ENCODE measurements around the gene DYNLL1.
A peak's percentile ranks its signal among the peaks of the same experiment; 100 is the strongest.
"Not testable (repeated sequence)": the region's sequence is repeated elsewhere in the genome, so short reads cannot be mapped to it uniquely, and the experiment has no call there.

DYNLL1 gene

DNA sequence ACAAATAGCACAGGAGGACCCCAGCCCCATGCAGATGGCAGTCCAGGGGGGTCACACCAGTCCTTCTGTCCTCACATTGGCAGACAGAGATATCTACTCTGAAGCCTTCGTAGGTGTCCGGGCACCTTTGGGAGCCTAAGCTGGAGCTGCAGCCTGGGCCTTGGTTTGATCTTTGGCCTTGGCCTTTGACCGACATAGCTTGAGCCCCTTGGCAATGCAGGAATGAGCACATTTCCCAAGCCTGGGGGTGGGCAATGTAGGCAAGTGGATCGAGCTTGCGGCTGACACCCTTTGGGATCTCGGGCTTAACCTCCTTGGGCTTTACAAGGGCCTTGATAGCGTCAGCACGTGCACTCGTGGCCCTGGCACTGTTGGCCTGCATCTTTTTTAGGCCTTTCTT, 26.7 kb downstream of the DYNLL1 start:
- Histone ChIP-seq H3K27ac (ENCODE audit: low read length) (no peak overlapping the region), H3K79me2 (ENCODE audit: low read length) (no peaks in the 10 kb centered on the region), H3K4me3 (ENCODE audit: low read length) (no peak overlapping the region), H3K9me3 (replicated peaks; ENCODE audit: insufficient read depth, low read length) (no peaks in the 10 kb centered on the region), H3K4me2 (ENCODE audit: low read depth, low read length) (no peak overlapping the region), H3K27me3 (replicated peaks; ENCODE audit: insufficient read depth, low read length) (no peaks in the 10 kb centered on the region), H3K36me3 (replicated peaks; ENCODE audit: insufficient read depth, low read length) (no peaks in the 10 kb centered on the region), H2AFZ (ENCODE audit: low read length) (no peak overlapping the region), H3K9me2 (replicated peaks; ENCODE audit: insufficient read depth, low read length) (no peaks in the 10 kb centered on the region), H3K4me1 (ENCODE audit: low read length) (no peaks in the 10 kb centered on the region), H4K20me1 (ENCODE audit: insufficient read depth, low read length) (no peaks in the 10 kb centered on the region), H3F3A (ENCODE audit: insufficient read depth, low read length) (0 out of 2 replicates have a peak, but pooled peaks cover 2% of the 10 kb centered on the region), H3K9ac (ENCODE audit: low read length) (no peak overlapping the region)
- DNase-seq: no peak
- TF ChIP-seq, protein P1, sequence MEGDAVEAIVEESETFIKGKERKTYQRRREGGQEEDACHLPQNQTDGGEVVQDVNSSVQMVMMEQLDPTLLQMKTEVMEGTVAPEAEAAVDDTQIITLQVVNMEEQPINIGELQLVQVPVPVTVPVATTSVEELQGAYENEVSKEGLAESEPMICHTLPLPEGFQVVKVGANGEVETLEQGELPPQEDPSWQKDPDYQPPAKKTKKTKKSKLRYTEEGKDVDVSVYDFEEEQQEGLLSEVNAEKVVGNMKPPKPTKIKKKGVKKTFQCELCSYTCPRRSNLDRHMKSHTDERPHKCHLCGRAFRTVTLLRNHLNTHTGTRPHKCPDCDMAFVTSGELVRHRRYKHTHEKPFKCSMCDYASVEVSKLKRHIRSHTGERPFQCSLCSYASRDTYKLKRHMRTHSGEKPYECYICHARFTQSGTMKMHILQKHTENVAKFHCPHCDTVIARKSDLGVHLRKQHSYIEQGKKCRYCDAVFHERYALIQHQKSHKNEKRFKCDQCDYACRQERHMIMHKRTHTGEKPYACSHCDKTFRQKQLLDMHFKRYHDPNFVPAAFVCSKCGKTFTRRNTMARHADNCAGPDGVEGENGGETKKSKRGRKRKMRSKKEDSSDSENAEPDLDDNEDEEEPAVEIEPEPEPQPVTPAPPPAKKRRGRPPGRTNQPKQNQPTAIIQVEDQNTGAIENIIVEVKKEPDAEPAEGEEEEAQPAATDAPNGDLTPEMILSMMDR (IDR thresholded peaks at IDR 0.05; ENCODE audit: low read length): no peak
- TF ChIP-seq EZH2 (optimal IDR thresholded peaks at IDR 0.05; ENCODE audit: low read depth, low read length) (no peak), EZH2phosphoT487 (IDR thresholded peaks at IDR 0.05; ENCODE audit: low read length) (no peak)

DNA sequence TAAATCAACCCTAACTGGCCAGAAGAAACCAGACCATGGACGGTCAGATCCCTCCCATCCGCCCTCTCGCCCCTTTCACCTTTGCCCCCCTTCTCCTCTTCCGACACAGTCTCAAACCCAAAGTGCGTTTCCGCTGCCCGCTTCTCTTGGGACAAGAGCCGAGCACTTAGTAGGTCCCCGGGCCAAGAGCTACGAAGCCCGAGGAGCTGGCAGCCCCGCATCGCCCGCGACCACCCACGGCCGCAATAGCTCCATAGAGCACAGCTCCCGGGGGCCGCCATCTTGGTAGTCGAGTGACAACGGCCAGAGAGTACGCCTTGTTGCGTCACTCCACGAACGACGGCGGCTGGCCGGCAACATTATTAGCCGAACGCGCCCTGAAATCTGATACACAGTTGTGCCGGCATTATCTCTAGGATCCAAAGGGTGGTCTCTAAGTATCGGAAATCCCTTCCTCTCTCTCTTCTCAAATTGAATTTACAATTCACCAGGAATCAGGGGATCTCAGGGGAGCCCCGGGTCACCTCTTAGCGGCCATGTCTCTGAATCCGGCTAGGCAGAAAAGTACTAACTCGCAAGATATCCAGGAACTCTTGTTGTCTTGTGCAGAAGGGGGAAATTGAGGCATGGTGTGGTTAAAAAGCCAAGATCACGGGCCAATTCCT, 33.1 kb downstream of the DYNLL1 start, which contains the start of gene COQ5:
Gene COQ5 (minus strand): TSS at position 298 of the 665 bp plus-strand sequence. CDS start 17 bp downstream, at position 281.
- Histone ChIP-seq H3K27ac (ENCODE audit: low read length) (peak within 1 kb of the TSS; percentile 84), H2AFZ (ENCODE audit: low read length) (peak within 1 kb of the TSS; percentile 66), H3K4me1 (ENCODE audit: low read length) (no peaks in the 10 kb centered on the region), H3K4me2 (ENCODE audit: low read depth, low read length) (peak within 1 kb of the TSS; percentile 72), H3K9me2 (replicated peaks; ENCODE audit: insufficient read depth, low read length) (no peaks in the 10 kb centered on the region), H3K9ac (ENCODE audit: low read length) (peak within 1 kb of the TSS; percentile 85), H3K27me3 (replicated peaks; ENCODE audit: insufficient read depth, low read length) (no peaks in the 10 kb centered on the region), H4K20me1 (ENCODE audit: insufficient read depth, low read length) (no peaks in the 10 kb centered on the region), H3K4me3 (ENCODE audit: low read length) (peak within 1 kb of the TSS; percentile 83), H3K36me3 (replicated peaks; ENCODE audit: insufficient read depth, low read length) (no peaks in the 10 kb centered on the region), H3K9me3 (replicated peaks; ENCODE audit: insufficient read depth, low read length) (no peaks in the 10 kb centered on the region), H3F3A (ENCODE audit: insufficient read depth, low read length) (peaks cover 23% of the 10 kb centered on the region), H3K79me2 (ENCODE audit: low read length) (no peaks in the 10 kb centered on the region)
- TF ChIP-seq EZH2phosphoT487 (IDR thresholded peaks at IDR 0.05; ENCODE audit: low read length) (no peak), EZH2 (optimal IDR thresholded peaks at IDR 0.05; ENCODE audit: low read depth, low read length) (no peak)
- TF ChIP-seq, protein P1 (IDR thresholded peaks at IDR 0.05; ENCODE audit: low read length): no peak
- DNase-seq: peak; percentile 73

DNA sequence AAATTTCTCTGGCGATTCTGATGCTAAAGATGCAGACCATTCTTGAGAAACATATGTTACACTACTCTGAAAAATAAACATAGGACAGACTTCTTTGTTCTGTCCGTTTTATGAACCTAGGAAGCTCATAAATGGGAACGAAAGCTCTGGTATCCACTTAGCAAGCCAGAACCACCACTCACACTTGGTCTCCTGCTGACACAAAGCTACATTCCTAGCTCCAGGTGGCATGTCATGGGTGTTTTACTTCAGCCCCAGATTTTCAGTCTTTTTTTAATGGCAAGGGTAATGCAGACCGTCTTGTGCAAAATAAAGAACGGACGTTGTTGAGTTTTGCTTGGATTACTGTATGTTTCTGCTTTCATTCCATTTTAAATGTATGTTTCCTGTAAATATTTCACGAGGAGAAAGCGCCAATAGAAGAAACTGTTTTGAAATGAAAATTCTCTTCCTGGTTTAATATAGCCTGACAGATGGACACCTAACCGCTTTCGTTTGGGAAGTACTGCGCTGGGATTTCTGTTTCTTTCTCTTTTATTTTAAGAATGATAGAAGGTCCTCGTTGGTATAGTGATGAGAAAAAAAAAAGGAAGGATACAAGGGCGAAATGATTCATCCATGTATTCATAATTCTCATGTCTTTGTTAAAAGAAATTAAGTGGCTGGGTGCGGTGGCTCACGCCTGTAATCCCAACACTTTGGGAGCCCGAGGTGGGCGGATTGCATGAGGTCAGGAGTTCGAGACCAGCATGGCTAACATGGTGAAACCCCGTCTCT, 33.9 kb downstream of the DYNLL1 start:
- peak; percentile 39 for DNase-seq
- Histone ChIP-seq H3K27me3 (replicated peaks; ENCODE audit: insufficient read depth, low read length) (no peaks in the 10 kb centered on the region), H3K79me2 (ENCODE audit: low read length) (peaks cover 7% of the 10 kb centered on the region), H3K4me2 (ENCODE audit: low read depth, low read length) (peak overlapping the region; percentile 72), H3K27ac (ENCODE audit: low read length) (peak overlapping the region; percentile 84), H3K9ac (ENCODE audit: low read length) (peak overlapping the region; percentile 85), H4K20me1 (ENCODE audit: insufficient read depth, low read length) (no peaks in the 10 kb centered on the region), H2AFZ (ENCODE audit: low read length) (peak overlapping the region; percentile 66), H3K4me3 (ENCODE audit: low read length) (peak overlapping the region; percentile 83), H3F3A (ENCODE audit: insufficient read depth, low read length) (peaks cover 24% of the 10 kb centered on the region), H3K4me1 (ENCODE audit: low read length) (no peaks in the 10 kb centered on the region), H3K9me2 (replicated peaks; ENCODE audit: insufficient read depth, low read length) (no peaks in the 10 kb centered on the region), H3K36me3 (replicated peaks; ENCODE audit: insufficient read depth, low read length) (no peaks in the 10 kb centered on the region), H3K9me3 (replicated peaks; ENCODE audit: insufficient read depth, low read length) (no peaks in the 10 kb centered on the region)
- TF ChIP-seq, protein P1 (IDR thresholded peaks at IDR 0.05; ENCODE audit: low read length): no peak
- TF ChIP-seq EZH2 (optimal IDR thresholded peaks at IDR 0.05; ENCODE audit: low read depth, low read length) (no peak), EZH2phosphoT487 (IDR thresholded peaks at IDR 0.05; ENCODE audit: low read length) (no peak)

DNA sequence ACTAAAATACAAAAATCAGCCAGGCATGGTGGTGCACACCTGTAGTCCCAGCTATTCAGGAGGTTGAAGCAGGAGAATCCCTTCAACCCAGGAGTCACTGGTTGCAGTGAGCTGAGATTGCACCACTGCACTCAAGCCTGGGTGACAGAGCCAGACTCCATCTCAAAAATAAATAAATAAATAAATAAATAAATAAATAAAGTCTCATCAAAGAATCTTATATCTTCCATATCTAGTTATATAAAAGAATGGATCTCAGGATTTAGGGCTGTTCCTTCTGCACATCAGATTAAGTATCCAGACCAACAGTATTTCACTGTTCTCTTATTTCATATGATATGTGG, 34.5 kb downstream of the DYNLL1 start:
- H3K36me3 ChIP-seq (replicated peaks; ENCODE audit: insufficient read depth, low read length); DNase-seq; H3K9me2 ChIP-seq (replicated peaks; ENCODE audit: insufficient read depth, low read length); H2AFZ ChIP-seq (ENCODE audit: low read length); H3K9me3 ChIP-seq (replicated peaks; ENCODE audit: insufficient read depth, low read length); H3K4me3 ChIP-seq (ENCODE audit: low read length); H3K4me1 ChIP-seq (ENCODE audit: low read length); H3K27me3 ChIP-seq (replicated peaks; ENCODE audit: insufficient read depth, low read length); H3K9ac ChIP-seq (ENCODE audit: low read length); H4K20me1 ChIP-seq (ENCODE audit: insufficient read depth, low read length): not testable (repeated sequence)
- H3F3A ChIP-seq (ENCODE audit: insufficient read depth, low read length): peaks cover 30% of the 10 kb centered on the region
- peaks cover 13% of the 10 kb centered on the region for H3K79me2 ChIP-seq (ENCODE audit: low read length)
- peak overlapping the region; percentile 84; the same call in 1 of the 2 replicates for H3K27ac ChIP-seq (ENCODE audit: low read length)
- H3K4me2 ChIP-seq (ENCODE audit: low read depth, low read length): peak overlapping the region; percentile 72; the same call in 1 of the 2 replicates

Data from MM.1S (cell line).